Measurements from ENCODE around the gene TRAK1.
"Not testable (repeated sequence)": the region's sequence is repeated elsewhere in the genome, so short reads cannot be mapped to it uniquely, and the experiment has no call there.

The TRAK1 gene

DNA sequence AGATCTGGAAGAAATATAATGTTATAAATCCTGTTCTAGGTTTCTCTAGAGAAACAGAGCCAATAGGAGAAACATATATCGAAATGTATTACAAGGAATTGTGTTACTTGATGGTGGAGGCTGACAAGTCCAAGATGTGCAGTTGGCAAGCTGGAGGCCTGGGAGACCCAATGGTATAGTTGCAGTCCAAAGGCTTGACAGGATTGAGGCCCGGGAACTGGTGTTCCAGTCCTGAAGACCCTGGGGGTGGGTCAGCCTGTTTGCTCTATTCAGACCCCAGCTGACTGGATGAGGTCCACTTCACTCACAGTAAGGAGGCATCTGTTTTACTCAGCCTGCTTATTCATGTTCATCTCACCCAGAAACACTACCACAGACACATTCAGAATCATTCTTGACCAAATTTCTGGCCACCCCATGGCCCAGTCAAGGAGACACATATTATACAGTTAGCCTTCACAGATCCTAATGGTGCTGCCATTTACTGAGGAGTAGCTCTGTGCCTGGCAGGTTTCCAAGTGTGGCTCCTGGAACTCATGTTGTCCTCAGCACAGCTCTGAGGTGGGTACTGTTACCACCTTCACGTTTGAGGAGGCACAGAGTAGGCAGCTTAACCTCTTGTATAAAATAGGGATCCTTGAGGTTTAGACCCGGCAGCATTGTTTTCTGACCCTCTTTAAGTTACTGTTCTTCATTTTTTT is 3.7 kb downstream of the TRAK1 start:
- in situ Hi-C loops (cut with MboI; ENCODE audit: low sequenced_read_pairs) = loop anchor here (25.0 kb wide), 1 partner anchor 183 kb away; no protein-coding TSS in a partner anchor

DNA sequence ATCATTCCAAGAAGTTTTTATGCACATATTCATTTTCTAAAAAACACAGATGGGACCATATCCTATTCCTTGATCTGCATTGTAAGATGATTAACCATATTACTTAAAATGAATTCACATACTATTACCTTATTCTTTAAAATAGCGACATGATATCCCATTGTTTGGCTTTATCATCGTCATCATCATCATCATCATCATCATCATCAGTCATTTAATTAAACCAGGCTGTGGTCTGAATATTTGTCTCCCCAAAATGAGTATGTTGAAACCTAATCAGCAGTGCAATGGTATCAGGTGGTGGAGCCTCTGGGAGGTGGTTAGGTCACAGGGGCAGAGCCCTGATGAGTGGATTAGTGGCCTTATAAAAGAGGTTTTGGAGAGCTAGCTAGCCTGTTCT is 4.4 kb downstream of the TRAK1 start:
- in situ Hi-C loops (cut with MboI; ENCODE audit: low sequenced_read_pairs) = loop anchor here (25.0 kb wide), 1 partner anchor 183 kb away; no protein-coding TSS in a partner anchor

DNA sequence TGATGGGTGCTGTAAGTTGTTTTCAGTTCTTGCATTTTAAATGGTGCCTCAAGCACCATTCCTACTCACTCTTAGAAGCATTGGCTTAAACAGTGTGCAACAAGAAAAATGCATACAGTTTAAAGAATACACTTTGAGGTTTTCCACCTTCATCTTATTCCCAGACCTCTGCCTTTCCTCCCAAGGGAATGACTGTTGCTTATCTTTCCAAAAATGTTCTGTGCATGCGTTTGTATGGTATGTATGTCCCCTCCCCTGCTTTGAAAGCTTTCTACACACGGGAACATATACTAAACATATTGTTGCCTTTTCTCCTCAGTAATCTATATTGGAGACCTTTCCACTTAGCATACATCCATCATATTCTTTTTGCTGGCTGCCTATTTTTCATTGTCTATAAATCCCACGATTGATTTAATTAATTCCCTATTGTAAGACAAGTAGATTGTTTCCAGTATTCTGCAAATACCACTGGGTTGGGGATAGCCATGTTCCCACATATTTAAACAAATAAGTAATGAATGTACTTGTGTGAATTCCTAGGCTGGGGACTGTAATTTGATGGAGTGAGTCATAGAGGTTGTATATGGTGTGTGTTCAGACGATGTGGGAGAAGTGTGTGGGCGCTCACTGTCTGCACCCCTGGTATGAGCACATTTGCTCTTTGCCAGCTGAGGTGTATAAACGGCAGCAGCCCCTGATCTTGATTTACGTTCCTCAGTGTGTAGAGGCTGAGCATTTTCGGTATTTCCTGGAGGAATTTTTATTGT is 5.8 kb downstream of the TRAK1 start:
- in situ Hi-C loops (cut with MboI; ENCODE audit: low sequenced_read_pairs) = loop anchor here (25.0 kb wide), 1 partner anchor 185 kb away; no protein-coding TSS in a partner anchor

DNA sequence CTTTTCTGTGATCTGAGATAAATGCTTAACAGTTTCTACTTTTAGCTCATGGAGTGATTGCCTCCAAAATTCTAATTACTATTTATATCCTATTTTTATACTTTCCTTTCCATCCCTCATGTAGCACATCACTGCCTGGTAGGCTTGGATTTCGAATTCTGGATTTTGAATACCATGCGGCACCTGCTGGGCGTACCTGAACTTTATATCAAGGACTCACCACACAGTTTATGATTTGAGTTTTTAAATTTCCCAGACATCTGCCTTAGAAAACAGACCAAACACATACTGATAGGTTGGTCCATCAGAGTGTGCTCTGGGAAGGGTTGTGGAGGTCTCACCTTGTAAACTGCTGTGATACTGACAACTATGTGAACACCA is 6.4 kb downstream of the TRAK1 start:
- in situ Hi-C loops (cut with MboI; ENCODE audit: low sequenced_read_pairs) = loop anchor here (25.0 kb wide), 1 partner anchor 185 kb away; no protein-coding TSS in a partner anchor

DNA sequence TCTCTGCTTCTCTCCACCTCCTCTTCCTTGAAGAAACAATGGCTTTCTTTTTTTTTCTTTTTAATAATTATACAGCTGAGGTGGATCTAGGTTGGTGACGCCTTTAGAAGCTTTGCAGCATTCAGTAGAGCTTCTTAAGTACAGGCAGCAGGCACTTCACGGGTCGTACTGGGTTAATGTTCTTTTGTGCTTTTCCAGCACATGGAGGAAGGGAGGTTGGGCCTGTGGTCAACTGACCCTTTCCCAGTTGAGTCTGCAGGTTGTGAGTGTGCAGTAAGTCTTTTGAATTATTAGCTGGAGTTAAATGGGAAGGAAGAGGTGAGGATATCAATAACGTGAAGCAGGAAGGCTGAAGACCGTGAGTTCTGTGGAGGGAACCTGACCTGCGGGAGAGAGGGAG is 7.0 kb downstream of the TRAK1 start:
- in situ Hi-C loops (cut with MboI; ENCODE audit: low sequenced_read_pairs) = loop anchor here (25.0 kb wide), 1 partner anchor 186 kb away; no protein-coding TSS in a partner anchor

DNA sequence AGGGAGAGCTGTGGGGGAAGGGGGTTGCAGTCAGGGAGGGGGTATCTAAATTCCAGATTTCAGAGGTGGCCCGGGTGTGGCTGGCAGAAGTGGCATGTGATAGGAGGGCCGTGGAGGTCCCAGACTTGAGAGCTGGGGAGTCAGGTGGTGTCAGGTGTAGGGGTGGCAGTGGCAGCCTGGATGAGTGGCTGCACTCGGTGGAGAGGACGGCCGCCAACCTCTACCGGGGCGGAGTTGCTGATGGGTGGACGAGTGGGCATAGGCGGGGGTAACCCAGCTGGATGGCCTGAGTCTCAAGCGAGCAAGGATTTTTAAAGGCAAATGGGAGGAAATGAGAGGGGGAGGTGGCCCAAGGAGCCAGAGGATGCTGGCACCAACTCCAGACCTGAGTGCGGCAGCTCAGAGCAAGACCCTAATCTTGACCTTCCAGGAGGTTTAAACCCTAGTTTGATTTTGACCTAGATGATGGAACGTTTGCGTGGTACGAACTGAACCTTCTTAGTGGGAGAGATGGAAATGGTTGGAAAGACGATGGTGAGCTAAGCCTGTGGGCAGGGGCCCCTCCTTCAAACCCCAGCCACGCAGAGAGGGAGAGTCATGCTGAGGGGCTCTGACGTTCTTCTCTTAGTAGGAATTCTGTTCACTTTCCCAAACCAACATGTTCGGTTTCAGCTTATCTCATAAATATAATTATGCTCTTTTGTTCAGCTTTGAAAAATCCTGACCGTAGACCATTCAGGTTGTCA is 8.0 kb downstream of the TRAK1 start:
- in situ Hi-C loops (cut with MboI; ENCODE audit: low sequenced_read_pairs) = loop anchor here (25.0 kb wide), 1 partner anchor 187 kb away; no protein-coding TSS in a partner anchor

DNA sequence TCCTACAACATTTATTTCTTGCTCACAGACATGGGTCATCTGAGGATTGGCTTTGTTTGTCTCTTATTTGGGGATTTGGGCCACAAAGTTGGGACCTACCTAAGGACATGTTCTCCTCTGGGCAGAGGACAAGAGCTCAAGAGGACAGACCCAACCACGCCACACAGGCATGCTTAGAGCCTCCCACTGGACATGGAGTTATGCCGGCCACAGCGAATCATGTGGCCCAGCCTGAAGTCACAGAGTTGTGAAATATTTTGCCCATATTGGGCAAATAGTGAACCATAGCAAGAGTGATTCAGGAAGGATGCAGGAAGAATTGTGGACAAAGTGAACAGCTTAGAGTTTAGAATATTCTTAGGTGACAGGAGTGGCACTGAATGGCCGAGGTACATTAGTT is 9.9 kb downstream of the TRAK1 start:
- in situ Hi-C loops (cut with MboI; ENCODE audit: low sequenced_read_pairs) = no loop called here

DNA sequence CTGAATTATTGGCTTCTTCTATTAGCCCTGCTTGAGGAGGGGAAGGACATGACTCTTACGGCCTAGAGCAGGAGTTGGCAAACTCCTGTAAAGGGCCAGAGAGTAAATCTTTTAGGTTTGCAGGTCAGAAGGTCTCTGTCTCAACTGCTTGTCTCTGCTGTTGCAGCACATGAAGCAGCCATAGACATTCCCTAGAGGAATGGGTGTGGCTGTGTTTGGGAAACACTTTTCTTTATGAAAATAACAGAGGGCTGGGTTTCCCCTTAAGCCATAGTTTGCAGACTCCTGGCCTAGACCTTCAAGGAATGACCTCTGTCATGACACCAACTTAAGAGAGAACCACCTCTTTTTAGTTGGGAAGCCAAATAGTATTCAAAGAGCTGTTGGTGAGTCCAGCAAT is 10.3 kb downstream of the TRAK1 start:
- in situ Hi-C loops (cut with MboI; ENCODE audit: low sequenced_read_pairs) = no loop called here

DNA sequence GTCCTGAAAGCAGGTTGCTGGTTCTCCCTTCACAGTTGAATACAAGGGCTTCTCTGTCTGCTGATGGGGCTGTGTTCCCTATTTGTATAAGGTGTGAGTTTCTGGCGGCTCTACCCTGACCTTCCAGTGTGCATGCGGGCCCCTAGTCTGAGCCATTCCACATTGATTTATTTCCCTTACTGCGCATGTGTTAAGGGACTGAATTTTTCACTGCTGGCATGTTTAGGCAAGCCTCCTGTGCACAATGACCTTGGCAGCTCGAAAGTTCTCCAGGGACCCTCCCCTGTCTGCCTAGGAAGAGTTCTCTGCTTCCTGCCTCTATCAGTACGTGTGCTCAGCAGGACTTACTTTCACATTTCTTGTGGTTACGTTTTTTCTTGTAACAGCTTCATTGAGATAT is 11.4 kb downstream of the TRAK1 start:
- in situ Hi-C loops (cut with MboI; ENCODE audit: low sequenced_read_pairs) = no loop called here

DNA sequence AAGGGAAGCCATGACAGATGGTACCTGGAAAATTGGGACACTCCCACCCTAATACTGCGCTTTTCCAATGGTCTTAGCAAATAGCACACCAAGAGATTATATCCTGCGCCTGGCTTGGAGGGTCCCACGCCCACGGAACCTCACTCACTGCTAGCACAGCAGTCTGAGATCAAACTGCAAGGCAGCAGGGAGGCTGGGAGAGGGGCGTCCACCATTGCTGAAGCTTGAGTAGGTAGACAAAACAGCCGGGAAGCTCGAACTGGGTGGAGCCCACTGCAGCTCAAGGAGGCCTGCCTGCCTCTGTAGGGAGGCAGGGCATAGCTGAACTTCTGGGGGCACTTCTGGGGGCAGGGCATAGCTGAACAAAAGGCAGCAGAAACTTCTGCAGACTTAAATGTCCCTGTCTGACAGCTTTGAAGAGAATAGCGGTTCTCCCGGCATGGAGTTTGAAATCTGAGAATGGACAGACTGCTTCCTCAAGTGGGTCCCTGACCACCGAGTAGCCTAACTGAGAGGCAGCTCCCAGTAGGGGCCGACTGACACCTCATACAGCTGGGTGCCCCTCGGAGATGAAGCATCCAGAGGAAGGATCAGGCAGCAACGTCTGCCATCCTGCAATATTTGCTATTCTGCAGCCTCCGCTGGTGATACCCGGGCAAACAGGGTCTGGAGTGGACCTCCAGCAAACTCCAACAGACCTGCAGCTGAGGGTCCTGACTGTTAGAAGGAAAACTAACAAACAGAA is 12.9 kb downstream of the TRAK1 start:
- in situ Hi-C loops (cut with MboI; ENCODE audit: low sequenced_read_pairs) = not testable (repeated sequence)

DNA sequence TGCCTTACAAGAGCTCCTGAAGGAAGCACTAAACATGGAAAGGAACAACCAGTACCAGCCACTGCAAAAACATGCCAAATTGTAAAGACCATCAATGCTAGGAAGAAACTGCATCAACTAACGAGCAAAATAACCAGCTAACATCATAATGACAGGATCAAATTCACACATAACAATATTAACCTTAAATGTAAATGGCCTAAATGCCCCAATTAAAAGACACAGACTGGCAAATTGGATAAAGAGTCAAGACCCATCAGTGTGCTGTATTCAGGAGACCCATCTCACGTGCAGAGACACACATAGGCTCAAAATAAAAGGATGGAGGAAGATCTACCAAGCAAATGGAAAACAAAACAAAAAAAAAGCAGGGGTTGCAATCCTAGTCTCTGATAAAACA is 14.8 kb downstream of the TRAK1 start:
- in situ Hi-C loops (cut with MboI; ENCODE audit: low sequenced_read_pairs) = not testable (repeated sequence)

DNA sequence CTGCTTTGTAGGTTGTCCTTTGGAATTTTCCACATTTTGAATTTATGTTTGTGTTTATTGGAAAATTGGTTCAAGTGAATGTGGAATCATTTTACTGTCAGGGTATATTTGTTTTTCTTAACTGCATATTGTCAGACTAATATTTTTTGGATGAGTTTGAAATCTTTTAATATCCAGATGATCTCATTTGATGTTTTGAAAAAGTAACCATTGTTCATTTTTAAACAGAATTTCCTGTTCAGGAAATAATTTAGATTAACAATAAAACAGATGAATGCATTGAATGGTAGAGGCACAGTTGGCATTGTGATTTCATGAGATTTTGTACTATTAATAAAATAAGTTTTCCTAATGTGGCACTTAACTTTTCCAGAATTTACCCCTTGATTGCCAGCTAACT is 15.5 kb downstream of the TRAK1 start:
- in situ Hi-C loops (cut with MboI; ENCODE audit: low sequenced_read_pairs) = no loop called here

DNA sequence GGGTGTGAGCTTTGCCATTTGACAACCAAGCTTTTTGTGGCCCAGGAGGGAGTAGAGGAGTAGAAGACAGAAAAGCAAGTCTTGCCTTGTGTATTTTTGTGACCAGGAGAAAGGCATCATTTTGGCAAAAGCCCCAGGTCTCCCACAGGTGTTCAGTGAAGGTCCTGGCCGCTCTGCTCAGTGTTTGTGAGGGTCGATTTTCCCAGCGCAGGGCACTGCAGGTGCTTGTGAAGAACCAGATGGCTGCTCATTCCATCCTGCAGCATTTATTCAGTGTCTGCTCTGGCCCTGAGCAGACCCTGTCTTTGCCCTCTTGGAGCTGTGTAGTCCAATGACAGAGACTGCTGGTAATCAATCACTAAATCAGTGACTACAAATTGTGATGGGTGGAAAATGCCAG is 19.5 kb downstream of the TRAK1 start:
- in situ Hi-C loops (cut with MboI; ENCODE audit: low sequenced_read_pairs) = no loop called here

DNA sequence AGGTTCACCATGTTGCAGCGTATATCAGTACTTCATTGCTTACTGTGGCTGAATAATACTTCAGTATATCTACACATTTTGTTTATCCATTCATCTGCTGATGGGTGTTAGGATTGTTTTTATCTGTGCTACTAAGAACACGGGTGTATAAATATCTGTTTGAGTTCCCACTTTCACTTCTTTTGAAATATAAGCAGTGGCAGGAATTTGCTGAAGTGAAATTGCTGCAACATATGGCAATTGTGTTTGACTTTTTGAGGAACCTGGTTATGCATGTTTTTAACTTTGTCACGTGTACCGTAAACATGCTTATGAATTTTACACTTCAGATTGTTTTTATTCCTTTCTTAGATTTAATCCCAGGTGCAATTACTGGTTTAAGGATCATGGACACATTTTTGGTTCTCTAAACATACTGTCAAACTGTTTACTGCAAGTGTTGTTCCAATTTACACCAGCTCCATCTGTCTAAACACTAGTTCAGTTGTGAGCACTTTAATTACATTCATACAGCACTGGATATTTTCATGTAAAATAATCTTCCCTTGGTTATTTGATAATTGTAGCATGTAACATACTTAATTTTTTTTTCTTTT is 23.1 kb downstream of the TRAK1 start:
- in situ Hi-C loops (cut with MboI; ENCODE audit: low sequenced_read_pairs) = no loop called here

DNA sequence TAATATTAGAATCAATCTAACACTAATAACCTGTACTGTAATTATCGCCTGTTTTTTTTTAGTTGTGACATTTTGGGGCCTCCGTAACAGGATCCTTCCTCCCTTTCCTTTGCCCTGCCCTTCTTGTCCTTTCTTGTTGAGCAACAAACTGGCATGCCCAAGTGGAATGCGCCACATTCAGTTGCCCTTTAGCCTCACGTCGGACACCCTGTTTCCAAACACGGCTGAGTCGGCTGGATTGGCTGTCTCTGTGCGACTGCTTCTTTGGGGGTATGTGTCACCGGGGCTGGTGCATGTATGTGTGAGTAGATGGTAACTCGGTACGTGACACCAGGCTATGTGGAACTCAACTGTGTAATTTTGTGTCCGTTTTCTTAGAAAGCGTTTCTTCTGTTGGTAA is 24.1 kb downstream of the TRAK1 start:
- in situ Hi-C loops (cut with MboI; ENCODE audit: low sequenced_read_pairs) = no loop called here

DNA sequence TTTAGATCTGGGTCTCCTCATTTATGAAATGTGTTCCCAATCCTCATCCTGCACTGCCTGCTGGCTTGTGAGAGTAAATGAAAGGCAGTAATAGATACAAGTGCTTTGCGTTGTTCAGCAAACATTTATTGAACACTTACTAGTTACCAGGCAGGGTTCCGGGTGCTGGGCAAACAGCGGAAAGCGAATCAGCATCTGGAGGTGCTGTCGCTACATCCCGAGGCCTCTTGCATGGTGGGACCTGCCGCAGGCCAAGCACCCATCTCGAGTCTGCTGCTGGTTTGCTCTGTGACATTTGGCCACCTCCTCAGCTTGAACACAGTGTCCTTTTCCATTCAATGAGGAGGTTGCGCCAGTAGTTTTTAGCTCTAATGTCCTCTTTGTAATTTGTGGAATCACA is 24.8 kb downstream of the TRAK1 start:
- in situ Hi-C loops (cut with MboI; ENCODE audit: low sequenced_read_pairs) = no loop called here

DNA sequence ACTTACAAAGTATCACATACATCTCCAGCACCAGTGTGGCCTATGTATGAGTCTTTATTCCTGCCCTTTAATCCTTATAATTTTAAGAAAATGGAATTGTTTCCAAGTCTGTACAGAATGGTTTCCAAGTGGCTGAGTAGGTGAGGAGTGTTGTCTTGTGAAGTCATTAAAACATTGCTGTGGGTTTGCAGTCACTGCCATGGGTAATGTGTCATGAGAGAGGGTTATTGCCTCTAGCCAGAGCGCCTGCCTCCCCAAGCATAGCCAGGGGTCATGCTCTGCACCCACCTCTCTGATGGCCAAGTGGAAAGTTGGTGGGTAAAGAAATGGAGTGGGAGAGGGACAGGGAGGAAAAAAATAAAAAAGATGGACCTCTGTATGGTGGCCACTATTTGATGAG is 25.3 kb downstream of the TRAK1 start:
- in situ Hi-C loops (cut with MboI; ENCODE audit: low sequenced_read_pairs) = no loop called here

DNA sequence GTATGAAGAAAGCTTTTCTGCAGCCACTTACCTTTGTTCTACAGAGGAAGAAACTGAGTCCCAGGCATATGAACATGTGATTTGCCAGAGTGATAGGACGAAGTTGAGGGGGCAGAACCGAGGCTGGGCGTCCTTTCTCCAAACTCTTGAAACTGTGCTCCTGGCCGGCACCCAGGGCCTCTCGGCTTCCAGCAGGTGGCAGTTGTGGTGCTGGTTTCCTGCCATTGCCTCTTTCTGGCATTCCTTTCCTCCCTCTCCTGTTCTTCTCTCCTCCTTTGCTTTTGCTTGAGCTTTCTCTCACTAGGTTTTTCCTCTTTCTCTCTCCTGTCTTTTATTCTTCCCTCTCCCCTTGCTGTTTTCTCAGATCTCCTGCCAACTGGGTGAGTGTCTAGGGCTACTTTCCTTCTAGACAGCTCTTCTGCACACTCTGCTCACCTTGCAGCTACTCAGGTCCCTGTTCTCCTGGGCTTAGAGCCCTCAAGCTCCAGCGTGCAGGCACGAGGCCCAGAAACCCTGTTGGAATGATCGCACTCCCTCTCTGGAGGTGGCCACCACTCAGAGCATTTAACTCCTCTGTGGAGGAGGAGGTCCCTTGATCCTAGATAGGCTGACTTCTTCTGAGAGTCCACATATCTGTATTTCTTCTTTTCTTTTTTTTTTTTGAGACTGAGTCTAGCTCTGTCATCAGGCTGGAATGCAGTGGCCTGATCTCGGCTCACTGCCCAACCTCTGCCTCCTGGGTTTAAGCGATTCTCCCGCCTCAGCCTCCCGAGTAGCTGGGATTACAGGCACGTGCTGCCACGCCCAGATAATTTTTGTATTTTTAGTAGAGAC is 26.2 kb downstream of the TRAK1 start:
- in situ Hi-C loops (cut with MboI; ENCODE audit: low sequenced_read_pairs) = no loop called here

DNA sequence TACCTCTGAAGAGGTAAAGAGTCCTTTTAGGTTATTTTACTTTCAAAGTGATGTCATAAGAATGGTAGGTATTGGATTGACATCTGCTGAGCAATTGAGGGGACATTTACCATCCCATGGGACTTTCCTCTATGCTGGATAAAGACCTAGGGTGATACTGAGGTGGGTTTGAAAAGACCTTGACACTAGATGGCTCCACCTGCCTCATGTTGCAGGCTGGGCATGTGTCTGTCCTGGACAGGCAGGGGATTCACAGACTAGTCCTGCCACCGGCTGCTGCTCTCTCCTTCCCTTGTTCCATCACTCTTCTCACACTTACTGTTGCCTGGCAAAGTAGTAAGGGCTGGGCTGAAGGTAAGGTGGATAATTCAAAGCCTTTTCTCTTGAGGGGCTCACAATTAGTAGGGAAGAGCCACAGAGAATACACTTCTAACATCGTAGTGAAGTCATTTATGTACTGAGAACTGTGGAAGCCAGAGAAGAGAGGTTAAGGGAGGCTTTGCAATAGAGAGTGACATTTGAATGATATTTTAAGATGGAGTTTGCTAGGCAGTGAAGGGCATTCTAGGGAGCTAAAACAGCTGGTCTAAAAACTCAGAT is 27.7 kb downstream of the TRAK1 start:
- in situ Hi-C loops (cut with MboI; ENCODE audit: low sequenced_read_pairs) = no loop called here

Measured in HL-60/S4 (cell line).